GM12874 (cell line): ENCODE results near the gene OCRL.

Experiments
- CTCF ChIP-seq: IDR thresholded peaks from 2 replicates; pipeline ENCODE4 v1.5.1; 2011; ENCODE audit warnings: low read depth, mild to moderate bottlenecking, control low read depth, low read length, moderate library complexity; ENCODE audit not compliant: insufficient read depth

Gene OCRL

GRCh38 chrX:129622757-129623301 lies 82.8 kb downstream of the OCRL start:
- TF ChIP-seq CTCF: no peak

- no peak for TF ChIP-seq CTCF
Measured at GRCh38 chrX:129626026-129626425, 86.0 kb downstream of the OCRL start.

GRCh38 chrX:129629837-129630236 lies 89.8 kb downstream of the OCRL start:
- no peak for TF ChIP-seq CTCF

- no peak for TF ChIP-seq CTCF
Measured at GRCh38 chrX:129631849-129632248, 91.8 kb downstream of the OCRL start.

GRCh38 chrX:129632443-129632842 lies 92.4 kb downstream of the OCRL start:
- TF ChIP-seq CTCF: no peak

GRCh38 chrX:129634541-129634940 lies 94.5 kb downstream of the OCRL start:
- TF ChIP-seq CTCF: no peak

GRCh38 chrX:129636175-129636681 lies 96.2 kb downstream of the OCRL start:
- no peak for TF ChIP-seq CTCF
